Adrenal gland (tissue), 5 donors: ENCODE measurements around the gene TELO2.

Experiments
- POLR2A ChIP-seq, 2 donors: fragments of 450-650 bp; IDR thresholded peaks; one replicate each; pipeline ENCODE4 v1.6.1; 2017; ENCODE audit warnings: antibody characterized with exemption in 2 of 2, mild to moderate bottlenecking in 2 of 2, moderate library complexity in 1 of 2
- TF ChIP-seq, protein P1 (sequence below), 6 experiments: fragments of 450-650 bp in 4 of 6; fragments of 200-600 bp in 2 of 6; sonication (generic) in 1 of 6; IDR thresholded peaks; 1 replicate in 5 of 6; 2 replicates in 1 of 6; pipeline versions ENCODE4 v1.5.1 to v1.8.0; 2016 to 2021; ENCODE audit warnings: antibody characterized with exemption in 6 of 6, mild to moderate bottlenecking in 2 of 6, moderate library complexity in 1 of 6
- donor health status: DM: no; HTN: no; CAD: no.

DNA sequence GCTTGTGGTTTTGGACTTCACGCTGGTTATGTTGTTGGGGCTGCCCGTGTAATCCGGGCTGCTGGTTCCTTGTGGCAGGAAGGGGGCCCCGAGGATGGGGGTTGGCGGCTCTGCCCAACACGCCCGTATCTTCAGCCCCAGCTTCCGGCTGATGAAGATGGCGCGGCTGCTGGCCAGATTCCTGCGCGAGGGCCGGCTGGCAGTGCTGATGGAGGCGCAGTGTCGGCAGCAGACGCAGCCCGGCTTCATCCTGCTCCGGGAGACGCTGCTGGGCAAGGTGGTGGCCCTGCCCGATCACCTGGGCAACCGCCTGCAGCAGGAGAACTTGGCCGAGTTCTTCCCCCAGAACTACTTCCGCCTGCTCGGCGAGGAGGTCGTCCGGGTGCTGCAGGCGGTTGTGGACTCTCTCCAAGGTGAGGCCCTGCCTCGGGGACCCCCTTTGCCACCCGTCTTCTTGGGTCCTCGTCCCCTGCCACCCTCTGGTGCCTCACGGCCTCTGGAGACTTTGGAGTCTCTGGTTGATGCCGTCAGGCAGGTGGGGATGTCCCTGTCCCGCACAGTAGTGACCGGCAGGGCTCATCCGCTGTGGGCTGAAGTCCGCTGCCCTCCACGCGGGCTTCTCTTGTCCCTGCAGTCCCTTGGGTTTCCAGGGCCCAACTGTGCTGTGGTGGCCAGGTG is 2.2 kb downstream of the TELO2 start:
- TF ChIP-seq, protein P1, sequence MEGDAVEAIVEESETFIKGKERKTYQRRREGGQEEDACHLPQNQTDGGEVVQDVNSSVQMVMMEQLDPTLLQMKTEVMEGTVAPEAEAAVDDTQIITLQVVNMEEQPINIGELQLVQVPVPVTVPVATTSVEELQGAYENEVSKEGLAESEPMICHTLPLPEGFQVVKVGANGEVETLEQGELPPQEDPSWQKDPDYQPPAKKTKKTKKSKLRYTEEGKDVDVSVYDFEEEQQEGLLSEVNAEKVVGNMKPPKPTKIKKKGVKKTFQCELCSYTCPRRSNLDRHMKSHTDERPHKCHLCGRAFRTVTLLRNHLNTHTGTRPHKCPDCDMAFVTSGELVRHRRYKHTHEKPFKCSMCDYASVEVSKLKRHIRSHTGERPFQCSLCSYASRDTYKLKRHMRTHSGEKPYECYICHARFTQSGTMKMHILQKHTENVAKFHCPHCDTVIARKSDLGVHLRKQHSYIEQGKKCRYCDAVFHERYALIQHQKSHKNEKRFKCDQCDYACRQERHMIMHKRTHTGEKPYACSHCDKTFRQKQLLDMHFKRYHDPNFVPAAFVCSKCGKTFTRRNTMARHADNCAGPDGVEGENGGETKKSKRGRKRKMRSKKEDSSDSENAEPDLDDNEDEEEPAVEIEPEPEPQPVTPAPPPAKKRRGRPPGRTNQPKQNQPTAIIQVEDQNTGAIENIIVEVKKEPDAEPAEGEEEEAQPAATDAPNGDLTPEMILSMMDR (IDR thresholded peaks at IDR 0.05), result no peak
- no peak for TF ChIP-seq POLR2A (IDR thresholded peaks at IDR 0.05)
